Breast epithelium (tissue), 3 donors: ENCODE results near the gene MAST1.

Experiments used
- CTCF ChIP-seq, 3 donors: fragments of 450-650 bp; IDR thresholded peaks; one replicate each; pipeline ENCODE4 v1.5.1; 2016 to 2017; ENCODE audit warnings: antibody characterized with exemption in 3 of 3, mild to moderate bottlenecking in 3 of 3, moderate library complexity in 3 of 3
- POLR2A ChIP-seq: fragments of 450-650 bp; IDR thresholded peaks from one replicate; pipeline ENCODE4 v1.6.1; 2016; ENCODE audit warnings: antibody characterized with exemption, mild to moderate bottlenecking, moderate library complexity
- POLR2AphosphoS5 ChIP-seq, 3 donors: sonication (generic); formaldehyde crosslinking; IDR thresholded peaks; one replicate each; pipeline ENCODE4 v1.6.1; 2017; ENCODE audit warnings: antibody characterized with exemption in 3 of 3

- TF ChIP-seq CTCF (IDR thresholded peaks at IDR 0.05) (peak; percentile 97 to 99 (median 99)), POLR2A (peak; percentile 26), POLR2AphosphoS5 (IDR thresholded peaks at IDR 0.05) (peak; percentile 68 to 93 (median 72))
Observed at GRCh38 chr19:12796146-12797071, 41.9 kb upstream of the MAST1 start.
